Measurements from ENCODE around the gene SPRY4. TPM values are rescaled to one million over a fixed set of nuclear protein-coding genes. Genes with fewer than 3 reads are reported as not detected.
A peak's percentile ranks its signal among the peaks of the same experiment; 100 is the strongest.

SPRY4 gene
- total and polyA plus RNA-seq, 10 donors = 0.76 to 33.5 (median 15.8) TPM

DNA sequence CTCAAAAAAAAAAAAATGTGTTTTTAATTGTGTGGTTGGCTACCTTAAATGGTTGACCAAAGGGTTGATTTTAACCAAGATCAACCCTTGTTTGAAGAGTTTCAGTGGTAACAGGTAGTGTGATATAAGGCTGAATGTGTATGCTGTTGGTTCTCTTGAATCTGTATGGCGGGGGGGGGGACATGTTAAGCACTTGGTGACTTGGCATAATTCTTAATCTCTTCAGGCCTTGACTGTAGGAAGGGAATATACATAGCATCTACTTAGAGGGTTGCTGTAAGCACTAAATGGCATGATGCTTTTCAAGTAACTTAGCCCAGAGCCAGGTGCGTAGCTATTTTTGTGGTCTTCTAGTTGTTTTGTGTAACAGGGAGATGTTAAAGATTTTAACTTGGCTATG, 5.6 kb upstream of the SPRY4 start:
- peaks cover 0 to 47% (median 16%) of the 10 kb centered on the region in 7 donors for H3K27me3 ChIP-seq (replicated peaks in 1 of 7)
- intact Hi-C loops (cut with DNase I; ENCODE audit: low total_unique reads) = no loop called here
- TF ChIP-seq, protein P1, sequence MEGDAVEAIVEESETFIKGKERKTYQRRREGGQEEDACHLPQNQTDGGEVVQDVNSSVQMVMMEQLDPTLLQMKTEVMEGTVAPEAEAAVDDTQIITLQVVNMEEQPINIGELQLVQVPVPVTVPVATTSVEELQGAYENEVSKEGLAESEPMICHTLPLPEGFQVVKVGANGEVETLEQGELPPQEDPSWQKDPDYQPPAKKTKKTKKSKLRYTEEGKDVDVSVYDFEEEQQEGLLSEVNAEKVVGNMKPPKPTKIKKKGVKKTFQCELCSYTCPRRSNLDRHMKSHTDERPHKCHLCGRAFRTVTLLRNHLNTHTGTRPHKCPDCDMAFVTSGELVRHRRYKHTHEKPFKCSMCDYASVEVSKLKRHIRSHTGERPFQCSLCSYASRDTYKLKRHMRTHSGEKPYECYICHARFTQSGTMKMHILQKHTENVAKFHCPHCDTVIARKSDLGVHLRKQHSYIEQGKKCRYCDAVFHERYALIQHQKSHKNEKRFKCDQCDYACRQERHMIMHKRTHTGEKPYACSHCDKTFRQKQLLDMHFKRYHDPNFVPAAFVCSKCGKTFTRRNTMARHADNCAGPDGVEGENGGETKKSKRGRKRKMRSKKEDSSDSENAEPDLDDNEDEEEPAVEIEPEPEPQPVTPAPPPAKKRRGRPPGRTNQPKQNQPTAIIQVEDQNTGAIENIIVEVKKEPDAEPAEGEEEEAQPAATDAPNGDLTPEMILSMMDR (IDR thresholded peaks at IDR 0.05 in 8 of 11, conservative IDR thresholded peaks at IDR 0.05 in 3 of 11) = no peak
- TF ChIP-seq POLR2AphosphoS5 (IDR thresholded peaks at IDR 0.05) (no peak), POLR2A (IDR thresholded peaks at IDR 0.05) (no peak)
- no peaks in the 10 kb centered on the region for H3K36me3 ChIP-seq
- no peaks in the 10 kb centered on the region for H3K9me3 ChIP-seq
- no peak overlapping the region for H3K27ac ChIP-seq
- DNase-seq = no peak
- H3K4me3 ChIP-seq = no peak overlapping the region
- peaks cover 8 to 20% (median 13%) of the 10 kb centered on the region in 6 donors for H3K4me1 ChIP-seq
- WGBS, 5 donors = 48 to 91% (median 76%) methylated on average over 1 to 2 of the region's 2 CpGs

- TF ChIP-seq, protein P1 (IDR thresholded peaks at IDR 0.05 in 8 of 11, conservative IDR thresholded peaks at IDR 0.05 in 3 of 11) = no peak
- no peak for TF ChIP-seq POLR2AphosphoS5 (IDR thresholded peaks at IDR 0.05)
- no peak for TF ChIP-seq POLR2A (IDR thresholded peaks at IDR 0.05)
- no peak for DNase-seq
- H3K27ac ChIP-seq = no peak overlapping the region
- peaks cover 0 to 51% (median 19%) of the 10 kb centered on the region in 7 donors for H3K27me3 ChIP-seq (replicated peaks in 1 of 7)
- no peaks in the 10 kb centered on the region for H3K36me3 ChIP-seq
- 87 to 97% (median 95%) methylated on average over 6 of the region's 6 CpGs for WGBS, 5 donors
- peaks cover 11 to 25% (median 17%) of the 10 kb centered on the region in 6 donors for H3K4me1 ChIP-seq
- no peaks in the 10 kb centered on the region for H3K9me3 ChIP-seq
- H3K4me3 ChIP-seq = no peak overlapping the region
- intact Hi-C loops (cut with DNase I; ENCODE audit: low total_unique reads) = no loop called here
Observed at GRCh38 chr5:142330026-142330425, 5.2 kb upstream of the SPRY4 start.

DNA sequence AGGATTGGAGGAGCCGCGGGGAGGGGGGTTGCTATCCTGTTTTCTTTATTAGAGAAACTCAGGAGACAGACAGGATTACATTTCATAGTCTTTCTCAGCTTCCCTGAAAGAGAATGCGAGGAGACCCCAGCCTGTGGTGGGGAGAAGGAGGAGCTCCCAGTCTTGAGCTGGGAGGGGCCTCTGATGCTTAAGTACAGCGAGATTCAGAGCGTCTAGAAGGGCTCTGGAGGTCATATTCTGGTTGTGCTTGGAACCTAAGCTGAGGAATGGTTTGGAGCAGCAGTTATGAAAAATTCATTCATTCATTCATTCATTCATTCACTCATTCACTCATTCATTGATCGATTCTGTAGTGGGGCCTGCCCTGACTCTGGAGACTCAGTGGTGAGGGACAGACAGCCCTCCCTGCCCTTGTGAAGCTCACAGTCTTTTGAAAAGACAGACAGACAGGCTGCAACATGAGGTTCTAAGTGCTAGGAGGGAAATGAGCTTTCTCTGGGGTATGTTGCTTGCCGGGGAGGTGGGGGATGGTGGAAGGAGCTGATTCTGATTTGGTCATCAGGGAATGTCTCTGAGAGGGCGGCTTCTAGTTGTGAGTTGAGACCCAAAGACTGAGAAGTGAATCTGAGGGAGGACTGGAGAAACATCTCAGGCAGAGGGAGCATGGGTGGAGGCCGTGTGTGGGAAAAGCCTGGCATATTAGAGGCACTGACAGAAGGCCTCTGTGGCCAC, 2.5 kb upstream of the SPRY4 start:
- Histone ChIP-seq H3K4me3 (no peak overlapping the region), H3K4me1 (peaks cover 11 to 46% (median 37%) of the 10 kb centered on the region in 6 donors), H3K27me3 (replicated peaks in 1 of 7) (peaks cover 0 to 79% (median 32%) of the 10 kb centered on the region in 7 donors), H3K36me3 (no peaks in the 10 kb centered on the region), H3K9me3 (no peaks in the 10 kb centered on the region), H3K27ac (peak overlapping the region in 2 of 8 donors; percentile 85 to 86)
- intact Hi-C loops (cut with DNase I; ENCODE audit: low total_unique reads) = no loop called here
- TF ChIP-seq POLR2A (IDR thresholded peaks at IDR 0.05) (no peak), POLR2AphosphoS5 (IDR thresholded peaks at IDR 0.05) (no peak)
- TF ChIP-seq, protein P1 (IDR thresholded peaks at IDR 0.05 in 8 of 11, conservative IDR thresholded peaks at IDR 0.05 in 3 of 11) = no peak
- WGBS, 5 donors = 60 to 71% (median 67%) methylated on average over 9 of the region's 9 CpGs
- no peak for DNase-seq

DNA sequence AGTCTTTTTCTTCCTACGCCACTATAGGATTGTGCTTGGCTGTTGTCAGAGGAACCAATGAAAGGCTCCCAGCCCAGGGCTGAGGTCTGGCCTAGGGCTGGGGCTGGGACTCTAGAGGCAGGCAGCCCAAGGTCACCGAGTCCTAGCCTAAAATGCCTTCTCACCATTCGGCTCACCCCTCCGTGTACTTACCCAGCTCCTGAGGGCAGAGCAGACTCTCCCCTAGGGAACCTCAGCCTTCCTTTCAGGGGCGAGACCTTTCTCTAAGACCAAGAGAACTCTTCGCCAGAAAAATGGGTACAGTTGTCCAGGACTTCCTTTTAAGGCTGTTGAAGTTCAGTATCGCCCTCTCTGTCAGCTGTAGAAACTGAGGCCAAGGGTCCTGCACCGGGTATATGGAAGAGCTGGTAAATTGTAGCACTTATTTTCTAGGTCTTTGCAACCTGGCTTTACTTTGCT, 1.7 kb upstream of the SPRY4 start:
- peak overlapping the region in 6 of 8 donors; percentile 16 to 86 (median 81) for H3K27ac ChIP-seq
- peak overlapping the region in 3 of 8 donors; percentile 56 to 76 (median 63) for H3K4me3 ChIP-seq
- H3K36me3 ChIP-seq = no peaks in the 10 kb centered on the region
- no peaks in the 10 kb centered on the region for H3K9me3 ChIP-seq
- intact Hi-C loops (cut with DNase I; ENCODE audit: low total_unique reads) = no loop called here
- 51 to 63% (median 58%) methylated on average over 7 to 8 of the region's 8 CpGs for WGBS, 5 donors
- DNase-seq = no peak
- H3K4me1 ChIP-seq = peaks cover 11 to 53% (median 39%) of the 10 kb centered on the region in 6 donors
- peaks cover 0 to 86% (median 32%) of the 10 kb centered on the region in 7 donors for H3K27me3 ChIP-seq (replicated peaks in 1 of 7)
- TF ChIP-seq, protein P1 (IDR thresholded peaks at IDR 0.05 in 8 of 11, conservative IDR thresholded peaks at IDR 0.05 in 3 of 11) = no peak
- TF ChIP-seq POLR2A (IDR thresholded peaks at IDR 0.05) (no peak), POLR2AphosphoS5 (IDR thresholded peaks at IDR 0.05) (no peak)
